DOHH2 (cell line): ENCODE results near the gene KRTAP10-1.

Experiments
- H3F3A ChIP-seq: fragments of 200-600 bp; sonication (generic), shearing (Covaris generic); 2 replicates; pipeline ENCODE4 v1.6.0; 2016; ENCODE audit warnings: antibody characterized with exemption, mild to moderate bottlenecking; ENCODE audit not compliant: control insufficient read depth, insufficient read depth
- H3K27ac ChIP-seq: fragments of 200-600 bp; sonication (generic); 2 replicates; pipeline ENCODE4 v1.5.1; 2014; ENCODE audit warnings: low read depth, mild to moderate bottlenecking, low read length, moderate library complexity
- H3K27me3 ChIP-seq: fragments of 200-600 bp; sonication (generic); 2 replicates; pipeline ENCODE4 v1.6.1; 2014; ENCODE audit warnings: mild to moderate bottlenecking, low read length, mixed read lengths; ENCODE audit not compliant: control insufficient read depth
- H3K36me3 ChIP-seq: fragments of 200-600 bp; sonication (generic); 2 replicates; pipeline ENCODE4 v1.6.1; 2014; ENCODE audit warnings: mild to moderate bottlenecking, low read length, moderate library complexity, mixed read lengths; ENCODE audit not compliant: control insufficient read depth
- H3K4me1 ChIP-seq: fragments of 200-600 bp; sonication (generic); 2 replicates; pipeline ENCODE4 v1.6.1; 2014; ENCODE audit warnings: mild to moderate bottlenecking, low read length, mixed read lengths; ENCODE audit not compliant: control insufficient read depth
- H3K4me2 ChIP-seq: fragments of 200-600 bp; sonication (generic); 2 replicates; pipeline ENCODE4 v1.6.0; 2014; ENCODE audit warnings: mild to moderate bottlenecking, low read length, moderate library complexity
- H3K4me3 ChIP-seq: fragments of 200-600 bp; sonication (generic); 2 replicates; pipeline ENCODE4 v1.5.1; 2014; ENCODE audit warnings: mild to moderate bottlenecking, low read length, mixed read lengths
- H3K79me2 ChIP-seq: fragments of 200-600 bp; sonication (generic); 2 replicates; pipeline ENCODE4 v1.6.1; 2014; ENCODE audit warnings: mild to moderate bottlenecking, low read length, mixed read lengths; ENCODE audit not compliant: control insufficient read depth
- H3K9me2 ChIP-seq: fragments of 200-600 bp; sonication (generic); replicated peaks from 2 replicates; pipeline ENCODE4 v1.6.1; 2014; ENCODE audit warnings: mild to moderate bottlenecking, low read length, mixed read lengths; ENCODE audit not compliant: control insufficient read depth
- H3K9me3 ChIP-seq: fragments of 200-600 bp; sonication (generic); 2 replicates; pipeline ENCODE4 v1.6.1; 2014; ENCODE audit warnings: antibody characterized with exemption, low read length, mixed read lengths; ENCODE audit not compliant: control insufficient read depth, insufficient read depth
- H4K20me1 ChIP-seq: fragments of 200-600 bp; sonication (generic); 2 replicates; pipeline ENCODE4 v1.6.0; 2014; ENCODE audit warnings: low read depth, mild to moderate bottlenecking, antibody characterized with exemption, low read length, moderate library complexity; ENCODE audit not compliant: control insufficient read depth, insufficient read depth
- EZH2phosphoT487 ChIP-seq: fragments of 200-600 bp; sonication (generic); IDR thresholded peaks from 2 replicates; pipeline ENCODE4 v1.6.1; 2017; ENCODE audit warnings: borderline replicate concordance, mild to moderate bottlenecking, antibody characterized with exemption, low read length, moderate library complexity, mixed read lengths
- TF ChIP-seq, protein P1 (sequence below): fragments of 200-600 bp; sonication (generic); IDR thresholded peaks from one replicate; pipeline ENCODE4 v1.5.1; 2014; ENCODE audit warnings: antibody characterized with exemption, mild to moderate bottlenecking, low read depth, low read length; ENCODE audit not compliant: poor library complexity, severe bottlenecking

The KRTAP10-1 gene

DNA sequence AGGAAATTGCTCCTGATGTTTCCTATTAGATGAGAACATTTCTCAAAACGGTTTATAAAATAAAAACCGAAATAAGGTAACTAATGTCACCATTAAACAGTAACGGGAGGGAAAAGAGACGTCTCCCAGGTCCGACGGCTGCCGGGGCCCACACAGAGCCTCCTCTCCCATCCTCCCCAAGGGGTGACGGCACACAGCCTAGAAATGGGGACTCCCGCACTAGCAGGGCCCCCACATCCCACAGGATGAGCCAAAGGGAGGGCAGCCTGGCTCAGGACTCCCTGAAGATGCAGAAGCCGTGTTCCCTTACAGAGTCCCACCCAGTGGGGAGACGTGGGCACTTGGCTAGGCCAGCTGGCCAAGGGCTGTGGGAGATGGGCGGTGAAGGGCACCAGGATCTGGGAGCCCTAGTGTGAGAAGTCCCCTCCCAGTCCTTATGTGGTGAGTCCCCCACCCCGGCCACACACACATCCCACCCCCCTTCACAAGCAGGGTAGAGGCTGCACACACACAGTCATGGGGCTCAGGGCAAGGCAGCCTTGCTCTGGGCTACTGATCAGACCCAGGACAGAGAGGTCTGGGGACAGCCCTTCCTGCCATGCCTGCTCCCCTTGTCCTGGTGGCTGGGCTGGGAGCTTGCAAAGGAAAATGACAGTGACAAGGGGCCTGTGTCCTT lies 15.3 kb upstream of the KRTAP10-1 start:
- H3K4me3 ChIP-seq, result no peak overlapping the region
- no peaks in the 10 kb centered on the region for H3K9me3 ChIP-seq
- TF ChIP-seq, protein P1, sequence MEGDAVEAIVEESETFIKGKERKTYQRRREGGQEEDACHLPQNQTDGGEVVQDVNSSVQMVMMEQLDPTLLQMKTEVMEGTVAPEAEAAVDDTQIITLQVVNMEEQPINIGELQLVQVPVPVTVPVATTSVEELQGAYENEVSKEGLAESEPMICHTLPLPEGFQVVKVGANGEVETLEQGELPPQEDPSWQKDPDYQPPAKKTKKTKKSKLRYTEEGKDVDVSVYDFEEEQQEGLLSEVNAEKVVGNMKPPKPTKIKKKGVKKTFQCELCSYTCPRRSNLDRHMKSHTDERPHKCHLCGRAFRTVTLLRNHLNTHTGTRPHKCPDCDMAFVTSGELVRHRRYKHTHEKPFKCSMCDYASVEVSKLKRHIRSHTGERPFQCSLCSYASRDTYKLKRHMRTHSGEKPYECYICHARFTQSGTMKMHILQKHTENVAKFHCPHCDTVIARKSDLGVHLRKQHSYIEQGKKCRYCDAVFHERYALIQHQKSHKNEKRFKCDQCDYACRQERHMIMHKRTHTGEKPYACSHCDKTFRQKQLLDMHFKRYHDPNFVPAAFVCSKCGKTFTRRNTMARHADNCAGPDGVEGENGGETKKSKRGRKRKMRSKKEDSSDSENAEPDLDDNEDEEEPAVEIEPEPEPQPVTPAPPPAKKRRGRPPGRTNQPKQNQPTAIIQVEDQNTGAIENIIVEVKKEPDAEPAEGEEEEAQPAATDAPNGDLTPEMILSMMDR, result no peak
- TF ChIP-seq EZH2phosphoT487, result no peak
- H3K9me2 ChIP-seq, result no peaks in the 10 kb centered on the region
- no peaks in the 10 kb centered on the region for H3K36me3 ChIP-seq
- H3K4me2 ChIP-seq, result no peak overlapping the region
- H3F3A ChIP-seq, result no peaks in the 10 kb centered on the region
- H4K20me1 ChIP-seq, result no peaks in the 10 kb centered on the region
- no peaks in the 10 kb centered on the region for H3K4me1 ChIP-seq
- peaks cover 6% of the 10 kb centered on the region; the same call in 1 of the 2 replicates for H3K27me3 ChIP-seq
- H3K79me2 ChIP-seq, result no peaks in the 10 kb centered on the region
- no peak overlapping the region for H3K27ac ChIP-seq

DNA sequence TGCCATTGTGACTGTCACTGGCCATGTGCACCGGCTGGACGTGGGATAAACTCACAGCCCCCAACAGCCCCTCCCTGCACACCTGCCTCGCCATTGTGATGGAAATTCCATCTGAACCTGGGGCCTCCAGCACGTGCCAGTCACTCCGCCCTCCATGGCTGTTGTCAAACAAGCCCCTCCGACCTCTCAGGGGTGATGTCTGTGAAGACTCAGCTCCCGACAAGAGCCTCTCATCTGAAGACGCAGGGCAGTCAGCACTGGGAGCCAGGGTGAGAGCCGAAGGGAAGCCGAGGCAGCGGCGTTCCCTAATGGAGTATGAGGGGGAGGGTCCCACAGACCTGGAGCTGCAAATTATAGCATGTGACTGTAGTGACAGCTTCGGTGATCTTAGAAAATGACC lies 12.7 kb upstream of the KRTAP10-1 start:
- no peaks in the 10 kb centered on the region for H4K20me1 ChIP-seq
- no peaks in the 10 kb centered on the region for H3K9me2 ChIP-seq
- no peaks in the 10 kb centered on the region for H3K27me3 ChIP-seq
- no peaks in the 10 kb centered on the region for H3K36me3 ChIP-seq
- no peak overlapping the region for H3K27ac ChIP-seq
- no peak for TF ChIP-seq EZH2phosphoT487
- TF ChIP-seq, protein P1, result no peak
- H3K4me2 ChIP-seq, result no peak overlapping the region
- H3K9me3 ChIP-seq, result peaks cover 2% of the 10 kb centered on the region; the same call in 1 of the 2 replicates
- no peaks in the 10 kb centered on the region for H3K79me2 ChIP-seq
- H3F3A ChIP-seq, result no peaks in the 10 kb centered on the region
- peaks cover 3% of the 10 kb centered on the region for H3K4me1 ChIP-seq
- no peak overlapping the region for H3K4me3 ChIP-seq

DNA sequence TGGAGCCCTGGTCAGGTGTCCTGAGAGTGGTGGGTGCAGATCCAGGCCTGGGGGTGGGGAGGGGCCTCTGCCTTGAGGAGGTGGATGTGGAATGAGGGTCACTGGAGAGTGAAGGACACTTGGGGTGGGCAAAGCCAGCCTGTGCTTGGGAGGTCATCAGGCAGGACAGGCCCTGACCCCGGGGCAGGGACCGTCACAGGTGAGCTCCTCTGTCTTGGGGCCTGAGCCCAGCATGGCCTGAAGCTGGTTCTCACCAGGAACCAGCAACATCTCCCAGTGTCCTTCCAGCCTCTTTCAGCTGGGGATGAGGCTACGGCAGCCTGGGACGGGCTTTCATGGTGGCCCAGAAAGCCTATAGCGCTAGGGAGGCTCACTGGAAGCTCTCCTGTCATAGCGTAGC lies 12.1 kb upstream of the KRTAP10-1 start:
- Histone ChIP-seq H3K4me2 (no peak overlapping the region), H3K9me2 (no peaks in the 10 kb centered on the region), H3K36me3 (no peaks in the 10 kb centered on the region), H3K27ac (no peak overlapping the region), H3K4me1 (peaks cover 9% of the 10 kb centered on the region), H4K20me1 (no peaks in the 10 kb centered on the region), H3K9me3 (peaks cover 6% of the 10 kb centered on the region), H3K4me3 (no peak overlapping the region), H3K79me2 (no peaks in the 10 kb centered on the region), H3K27me3 (no peaks in the 10 kb centered on the region), H3F3A (no peaks in the 10 kb centered on the region)
- TF ChIP-seq, protein P1, result no peak
- TF ChIP-seq EZH2phosphoT487, result no peak
